ENCODE data around the gene AKAP1. TPM values are rescaled to one million over a fixed set of nuclear protein-coding genes. Genes with fewer than 3 reads are reported as not detected.

The AKAP1 gene
- total RNA-seq, 4 donors from 2014 or later: 57.5 to 174 (median 117) TPM

DNA sequence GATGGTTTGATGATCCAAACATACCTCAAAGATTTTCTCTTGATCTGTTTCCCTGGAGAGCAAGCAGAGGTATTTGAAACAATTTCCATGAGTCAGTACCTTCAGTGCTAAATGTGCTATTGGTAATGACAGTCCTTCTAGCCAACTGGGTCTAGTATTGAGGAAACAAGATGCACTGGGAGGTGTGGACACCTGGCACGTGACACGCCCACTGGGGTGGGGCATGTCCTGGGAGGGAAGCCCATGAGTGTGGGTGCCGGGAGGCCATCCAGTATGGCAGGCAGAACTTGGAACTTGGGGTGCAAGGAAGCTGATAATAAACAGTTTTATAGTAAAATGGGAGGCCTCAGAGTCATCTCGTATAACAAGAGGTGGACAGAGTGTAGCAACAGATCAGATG is 17.9 kb upstream of the AKAP1 start:
- no peak overlapping the region for H3K27ac ChIP-seq
- H3K9me3 ChIP-seq: no peaks in the 10 kb centered on the region
- no peaks in the 10 kb centered on the region for H3K27me3 ChIP-seq
- no peak for TF ChIP-seq POLR2A (IDR thresholded peaks at IDR 0.05)
- no peak overlapping the region for H3K4me3 ChIP-seq
- no peaks in the 10 kb centered on the region for H3K4me1 ChIP-seq
- DNase-seq (no peak), ATAC-seq (no peak)
- in situ Hi-C loops (cut with MboI; ENCODE audit: low sequenced_read_pairs in 4 of 4) (no loop called here), intact Hi-C loops (cut with DNase I; ENCODE audit: low total_unique reads) (no loop called here)
- no peaks in the 10 kb centered on the region for H3K36me3 ChIP-seq

GRCh38 chr17:57067781-57068180 is 17.3 kb upstream of the AKAP1 start:
- in situ Hi-C loops (cut with MboI; ENCODE audit: low sequenced_read_pairs in 4 of 4): no loop called here
- Histone ChIP-seq H3K9me3 (no peaks in the 10 kb centered on the region), H3K4me1 (no peaks in the 10 kb centered on the region), H3K27me3 (no peaks in the 10 kb centered on the region), H3K27ac (no peak overlapping the region), H3K36me3 (no peaks in the 10 kb centered on the region), H3K4me3 (no peak overlapping the region)
- ATAC-seq (no peak), DNase-seq (no peak)
- intact Hi-C loops (cut with DNase I; ENCODE audit: low total_unique reads): no loop called here
- no peak for TF ChIP-seq POLR2A (IDR thresholded peaks at IDR 0.05)
- TF ChIP-seq, protein P1, sequence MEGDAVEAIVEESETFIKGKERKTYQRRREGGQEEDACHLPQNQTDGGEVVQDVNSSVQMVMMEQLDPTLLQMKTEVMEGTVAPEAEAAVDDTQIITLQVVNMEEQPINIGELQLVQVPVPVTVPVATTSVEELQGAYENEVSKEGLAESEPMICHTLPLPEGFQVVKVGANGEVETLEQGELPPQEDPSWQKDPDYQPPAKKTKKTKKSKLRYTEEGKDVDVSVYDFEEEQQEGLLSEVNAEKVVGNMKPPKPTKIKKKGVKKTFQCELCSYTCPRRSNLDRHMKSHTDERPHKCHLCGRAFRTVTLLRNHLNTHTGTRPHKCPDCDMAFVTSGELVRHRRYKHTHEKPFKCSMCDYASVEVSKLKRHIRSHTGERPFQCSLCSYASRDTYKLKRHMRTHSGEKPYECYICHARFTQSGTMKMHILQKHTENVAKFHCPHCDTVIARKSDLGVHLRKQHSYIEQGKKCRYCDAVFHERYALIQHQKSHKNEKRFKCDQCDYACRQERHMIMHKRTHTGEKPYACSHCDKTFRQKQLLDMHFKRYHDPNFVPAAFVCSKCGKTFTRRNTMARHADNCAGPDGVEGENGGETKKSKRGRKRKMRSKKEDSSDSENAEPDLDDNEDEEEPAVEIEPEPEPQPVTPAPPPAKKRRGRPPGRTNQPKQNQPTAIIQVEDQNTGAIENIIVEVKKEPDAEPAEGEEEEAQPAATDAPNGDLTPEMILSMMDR (IDR thresholded peaks at IDR 0.05 in 4 of 5, conservative IDR thresholded peaks at IDR 0.05 in 1 of 5): no peak

GRCh38 chr17:57068222-57068658 is 16.8 kb upstream of the AKAP1 start:
- ATAC-seq: no peak
- intact Hi-C loops (cut with DNase I; ENCODE audit: low total_unique reads): no loop called here

DNA sequence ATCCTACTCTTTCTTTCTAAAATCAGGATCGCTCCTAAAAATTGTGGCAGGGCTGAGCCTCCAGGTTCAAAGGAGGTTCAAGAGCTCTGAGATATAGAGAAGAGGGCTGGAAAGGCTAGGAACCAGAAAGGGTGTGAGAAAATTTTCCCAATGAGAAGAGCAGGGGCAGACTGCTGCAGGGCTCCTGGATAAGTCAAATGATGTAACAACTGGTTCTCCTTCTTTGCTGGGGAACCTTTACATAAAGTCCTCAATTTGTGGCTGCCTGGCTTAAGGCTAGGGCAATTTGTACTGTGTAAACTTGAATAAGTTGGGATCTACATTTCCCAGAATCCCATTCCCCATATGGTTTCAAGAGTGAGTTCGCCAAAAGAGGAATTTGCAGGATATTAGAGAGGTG is 16.3 kb upstream of the AKAP1 start:
- Histone ChIP-seq H3K27ac (no peak overlapping the region), H3K4me1 (no peaks in the 10 kb centered on the region), H3K36me3 (no peaks in the 10 kb centered on the region), H3K4me3 (no peak overlapping the region), H3K9me3 (no peaks in the 10 kb centered on the region), H3K27me3 (no peaks in the 10 kb centered on the region)
- DNase-seq (no peak), ATAC-seq (no peak)
- TF ChIP-seq, protein P1 (IDR thresholded peaks at IDR 0.05 in 4 of 5, conservative IDR thresholded peaks at IDR 0.05 in 1 of 5): no peak
- TF ChIP-seq POLR2A (IDR thresholded peaks at IDR 0.05): no peak
- in situ Hi-C loops (cut with MboI; ENCODE audit: low sequenced_read_pairs in 4 of 4): no loop called here
- intact Hi-C loops (cut with DNase I; ENCODE audit: low total_unique reads): no loop called here

More at GRCh38 chr17:57068222-57068658, 16.8 kb upstream of the AKAP1 start:
- TF ChIP-seq POLR2A (IDR thresholded peaks at IDR 0.05): no peak
- TF ChIP-seq, protein P1 (IDR thresholded peaks at IDR 0.05 in 4 of 5, conservative IDR thresholded peaks at IDR 0.05 in 1 of 5): no peak
- no peak for DNase-seq
- Histone ChIP-seq H3K27ac (no peak overlapping the region), H3K4me3 (no peak overlapping the region), H3K4me1 (no peaks in the 10 kb centered on the region), H3K36me3 (no peaks in the 10 kb centered on the region), H3K27me3 (no peaks in the 10 kb centered on the region), H3K9me3 (no peaks in the 10 kb centered on the region)
- in situ Hi-C loops (cut with MboI; ENCODE audit: low sequenced_read_pairs in 4 of 4): no loop called here

GRCh38 chr17:57071991-57072944 is 12.8 kb upstream of the AKAP1 start:
- Histone ChIP-seq H3K9me3 (no peaks in the 10 kb centered on the region), H3K4me1 (no peaks in the 10 kb centered on the region), H3K36me3 (no peaks in the 10 kb centered on the region), H3K27me3 (no peaks in the 10 kb centered on the region), H3K27ac (no peak overlapping the region), H3K4me3 (no peak overlapping the region)
- ATAC-seq (no peak), DNase-seq (no peak)
- in situ Hi-C loops (cut with MboI; ENCODE audit: low sequenced_read_pairs in 4 of 4): no loop called here
- intact Hi-C loops (cut with DNase I; ENCODE audit: low total_unique reads): no loop called here
- TF ChIP-seq, protein P1 (IDR thresholded peaks at IDR 0.05 in 4 of 5, conservative IDR thresholded peaks at IDR 0.05 in 1 of 5): no peak
- TF ChIP-seq POLR2A (IDR thresholded peaks at IDR 0.05): no peak

Measured in gastrocnemius medialis (tissue), 4 donors.